ENCODE measurements around the gene PROK2.

PROK2 gene

DNA sequence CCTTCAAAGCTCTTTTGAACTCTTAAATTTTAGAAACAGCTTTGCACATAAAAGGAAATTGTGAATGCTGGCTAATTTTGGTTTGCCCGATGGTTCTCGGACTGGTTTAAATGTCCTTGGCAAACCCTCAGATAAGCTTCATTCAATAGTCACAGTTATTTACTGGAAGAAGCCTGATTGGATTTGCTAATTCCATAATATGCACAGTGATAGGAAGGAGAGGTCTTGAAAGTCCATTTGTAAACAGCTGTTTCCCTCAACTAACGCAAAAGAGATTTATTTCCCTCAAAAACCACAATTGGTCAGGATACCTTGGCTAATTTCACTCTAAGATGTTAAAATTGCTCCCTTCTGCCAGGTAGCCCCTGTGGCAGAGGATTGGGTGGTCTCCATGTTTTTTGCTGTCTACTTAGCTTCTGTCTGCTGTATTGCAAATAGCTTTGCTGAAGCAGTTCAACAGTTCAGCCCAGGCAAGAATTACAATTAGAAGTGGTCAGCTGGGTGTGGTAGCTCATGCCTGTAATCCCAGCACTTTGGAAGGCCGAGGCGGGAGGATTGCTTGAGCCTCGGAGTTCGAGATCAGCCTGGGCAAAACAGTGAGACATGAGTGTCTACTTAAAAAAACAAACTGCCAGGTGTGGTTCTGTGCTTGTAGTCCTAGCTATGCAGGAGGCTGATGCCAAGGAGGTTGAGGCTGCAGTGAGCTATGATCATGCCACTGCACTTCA is 30.6 kb upstream of the PROK2 start:
- TF ChIP-seq CTCF (IDR thresholded peaks at IDR 0.05; ENCODE audit: control insufficient read depth, extremely low read depth, insufficient read depth): no peak
- DNase-seq (ENCODE audit: low read depth): no peak
- no peak overlapping the region for H3K4me3 ChIP-seq (ENCODE audit: low read depth, low read length)

GRCh38 chr3:71813704-71814103 is 28.8 kb upstream of the PROK2 start:
- TF ChIP-seq CTCF (IDR thresholded peaks at IDR 0.05; ENCODE audit: control insufficient read depth, extremely low read depth, insufficient read depth): no peak
- DNase-seq (ENCODE audit: low read depth): no peak
- H3K4me3 ChIP-seq (ENCODE audit: low read depth, low read length): no peak overlapping the region

DNA sequence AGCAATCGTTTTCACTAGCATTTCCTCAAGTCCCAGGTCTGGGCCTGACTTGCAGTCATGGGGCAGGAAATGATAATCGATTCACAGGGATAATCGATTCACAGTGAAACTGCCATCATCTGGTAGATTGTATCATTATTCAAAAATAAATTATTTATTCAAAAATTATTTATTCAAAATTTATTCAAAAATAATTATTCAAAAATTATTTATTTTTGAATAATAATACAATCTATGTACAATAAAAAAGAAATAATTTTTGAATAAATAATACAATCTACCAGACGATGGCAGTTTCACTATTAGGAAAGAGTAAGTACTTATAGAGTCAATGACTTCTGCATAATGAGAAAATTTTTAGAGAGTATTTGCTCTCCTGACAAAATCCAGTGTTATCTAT is 28.1 kb upstream of the PROK2 start:
- DNase-seq (ENCODE audit: low read depth): no peak
- H3K4me3 ChIP-seq (ENCODE audit: low read depth, low read length): no peak overlapping the region
- no peak for TF ChIP-seq CTCF (IDR thresholded peaks at IDR 0.05; ENCODE audit: control insufficient read depth, extremely low read depth, insufficient read depth)

- no peak for DNase-seq (ENCODE audit: low read depth)
- H3K4me3 ChIP-seq (ENCODE audit: low read depth, low read length): no peak overlapping the region
- TF ChIP-seq CTCF (IDR thresholded peaks at IDR 0.05; ENCODE audit: control insufficient read depth, extremely low read depth, insufficient read depth): no peak
Measured at GRCh38 chr3:71810056-71810455, 25.1 kb upstream of the PROK2 start.

GRCh38 chr3:71809321-71810026 is 24.5 kb upstream of the PROK2 start:
- H3K4me3 ChIP-seq (ENCODE audit: low read depth, low read length): no peak overlapping the region
- no peak for DNase-seq (ENCODE audit: low read depth)
- TF ChIP-seq CTCF (IDR thresholded peaks at IDR 0.05; ENCODE audit: control insufficient read depth, extremely low read depth, insufficient read depth): no peak

DNA sequence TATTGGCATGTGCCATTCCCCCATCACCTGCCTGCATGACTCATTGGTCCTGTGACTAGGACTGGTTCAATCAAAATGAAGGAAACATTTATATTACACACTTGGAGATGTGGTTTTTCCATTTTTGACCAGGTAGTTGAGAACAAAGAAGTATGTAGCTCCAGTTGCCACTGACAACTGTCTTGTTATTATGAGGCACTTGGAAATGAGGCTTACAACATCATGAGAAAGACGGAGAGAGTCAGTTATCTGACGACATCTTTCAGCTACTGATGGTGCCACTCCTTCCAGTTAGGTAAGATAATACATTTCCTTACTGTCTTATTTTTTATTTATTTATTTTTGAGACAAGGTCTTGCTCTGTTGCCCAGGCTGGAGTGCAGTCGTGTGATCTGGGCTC is 21.8 kb upstream of the PROK2 start:
- no peak overlapping the region for H3K4me3 ChIP-seq (ENCODE audit: low read depth, low read length)
- no peak for DNase-seq (ENCODE audit: low read depth)
- no peak for TF ChIP-seq CTCF (IDR thresholded peaks at IDR 0.05; ENCODE audit: control insufficient read depth, extremely low read depth, insufficient read depth)

Data from LNCaP clone FGC (cell line).